Measurements from ENCODE around the gene SLC6A4. TPM values are rescaled to one million over a fixed set of nuclear protein-coding genes. Genes with fewer than 3 reads are reported as not detected.
"Not testable (repeated sequence)": the region's sequence is repeated elsewhere in the genome, so short reads cannot be mapped to it uniquely, and the experiment has no call there.

The SLC6A4 gene
- total and polyA plus RNA-seq, 2 experiments from 2014 or later = 0.06 to 0.14 TPM

GRCh38 chr17:30230596-30231125, 4.8 kb downstream of the SLC6A4 start:
- DNase-seq (ENCODE audit: low spot score) (no peak), ATAC-seq (peak; percentile 17)
- H3K27me3 Mint-ChIP-seq (ENCODE audit: insufficient read depth, low read depth, poor library complexity) = peaks cover 35% of the 10 kb centered on the region
- H3K9me2 ChIP-seq (ENCODE audit: insufficient read depth) = no peaks in the 10 kb centered on the region
- H3K4me1 ChIP-seq (ENCODE audit: insufficient read depth) = peaks cover 8% of the 10 kb centered on the region; the same call in 1 of the 2 replicates
- no peak overlapping the region for H3K4me3 ChIP-seq
- no peaks in the 10 kb centered on the region for H3K36me3 ChIP-seq (ENCODE audit: insufficient read depth)
- no peak overlapping the region for H3K27ac Mint-ChIP-seq
- TF ChIP-seq CREB1 (CRISPR knock-in tag; IDR thresholded peaks at IDR 0.05; ENCODE audit: low read depth) (no peak), ZNF114 (CRISPR knock-in tag; IDR thresholded peaks at IDR 0.05) (no peak), JUNB (IDR thresholded peaks at IDR 0.05; ENCODE audit: unreplicated experiment) (no peak), CTCF (conservative IDR thresholded peaks at IDR 0.05; ENCODE audit: low read depth in 2 of 2) (no peak), ZNF462 (CRISPR knock-in tag; IDR thresholded peaks at IDR 0.05) (no peak), ZNF331 (CRISPR knock-in tag; IDR thresholded peaks at IDR 0.05; ENCODE audit: low read depth) (no peak), NANOG (IDR thresholded peaks at IDR 0.05; ENCODE audit: borderline replicate concordance) (no peak)
- no peaks in the 10 kb centered on the region for H3F3A ChIP-seq (replicated peaks; ENCODE audit: low read depth)
- no peak overlapping the region for H3K4me3 Mint-ChIP-seq
- H3K27ac ChIP-seq (ENCODE audit: low read depth) = no peak overlapping the region
- H3K4me1 Mint-ChIP-seq = peaks cover 3% of the 10 kb centered on the region; the same call in 2 of the 3 replicates
- no peaks in the 10 kb centered on the region for H3K79me2 ChIP-seq (replicated peaks; ENCODE audit: insufficient read depth)
- H4K20me1 ChIP-seq (replicated peaks; ENCODE audit: insufficient read depth) = no peaks in the 10 kb centered on the region
- no peaks in the 10 kb centered on the region for H3K36me3 Mint-ChIP-seq (ENCODE audit: low read depth)
- H2AFZ ChIP-seq = no peak overlapping the region; the same call in 1 of the 2 replicates
- no peaks in the 10 kb centered on the region for H3K9me3 Mint-ChIP-seq
- no peak overlapping the region for H3K4me2 ChIP-seq
- peaks cover 37% of the 10 kb centered on the region for H3K27me3 ChIP-seq (ENCODE audit: insufficient read depth)

- peaks cover 30% of the 10 kb centered on the region for H3K27me3 Mint-ChIP-seq (ENCODE audit: insufficient read depth, low read depth, poor library complexity)
Measured at GRCh38 chr17:30230009-30230408, 5.5 kb downstream of the SLC6A4 start.

More at GRCh38 chr17:30230009-30230408, 5.5 kb downstream of the SLC6A4 start:
- H3K27ac ChIP-seq (ENCODE audit: low read depth); H2AFZ ChIP-seq; H3K9me3 Mint-ChIP-seq; H3K4me2 ChIP-seq; H3K4me3 Mint-ChIP-seq; H3K4me3 ChIP-seq; H3K36me3 Mint-ChIP-seq (ENCODE audit: low read depth); H3K9me2 ChIP-seq (ENCODE audit: insufficient read depth); DNase-seq (ENCODE audit: low spot score); H3K4me1 Mint-ChIP-seq; H3F3A ChIP-seq (replicated peaks; ENCODE audit: low read depth); H3K36me3 ChIP-seq (ENCODE audit: insufficient read depth); H4K20me1 ChIP-seq (replicated peaks; ENCODE audit: insufficient read depth); H3K4me1 ChIP-seq (ENCODE audit: insufficient read depth); ATAC-seq; H3K79me2 ChIP-seq (replicated peaks; ENCODE audit: insufficient read depth); H3K27ac Mint-ChIP-seq: not testable (repeated sequence)
- H3K27me3 ChIP-seq (ENCODE audit: insufficient read depth) = peaks cover 30% of the 10 kb centered on the region
